Measurements from ENCODE around the gene SPOCK3.

- TF ChIP-seq CTCF (conservative IDR thresholded peaks at IDR 0.05 in 1 of 2, IDR thresholded peaks at IDR 0.05 in 1 of 2; ENCODE audit: extremely low read depth in 1 of 2, insufficient read depth in 1 of 2, low read depth in 1 of 2, low read length in 2 of 2) = no peak
- TF ChIP-seq EZH2 (IDR thresholded peaks at IDR 0.05; ENCODE audit: borderline replicate concordance, low read length) = no peak
These were observed 276.8 kb downstream of the SPOCK3 start for GRCh38 chr4:166957451-166957850.

Measured in mammary epithelial cell (primary cell).